Activated CD8-positive, alpha-beta memory T cell treated with anti-CD3 and anti-CD28 coated beads, Interleukin-2, amount 50 U/mL, for 4 hours (primary cell): ENCODE results near the gene EPB41L5.
"Not testable (repeated sequence)": the region's sequence is repeated elsewhere in the genome, so short reads cannot be mapped to it uniquely, and the experiment has no call there.

Source experiments
- DNase-seq: peaks from one replicate; pipeline ENCODE4 v3.0.0-alpha.2; 2020

EPB41L5 gene

DNA sequence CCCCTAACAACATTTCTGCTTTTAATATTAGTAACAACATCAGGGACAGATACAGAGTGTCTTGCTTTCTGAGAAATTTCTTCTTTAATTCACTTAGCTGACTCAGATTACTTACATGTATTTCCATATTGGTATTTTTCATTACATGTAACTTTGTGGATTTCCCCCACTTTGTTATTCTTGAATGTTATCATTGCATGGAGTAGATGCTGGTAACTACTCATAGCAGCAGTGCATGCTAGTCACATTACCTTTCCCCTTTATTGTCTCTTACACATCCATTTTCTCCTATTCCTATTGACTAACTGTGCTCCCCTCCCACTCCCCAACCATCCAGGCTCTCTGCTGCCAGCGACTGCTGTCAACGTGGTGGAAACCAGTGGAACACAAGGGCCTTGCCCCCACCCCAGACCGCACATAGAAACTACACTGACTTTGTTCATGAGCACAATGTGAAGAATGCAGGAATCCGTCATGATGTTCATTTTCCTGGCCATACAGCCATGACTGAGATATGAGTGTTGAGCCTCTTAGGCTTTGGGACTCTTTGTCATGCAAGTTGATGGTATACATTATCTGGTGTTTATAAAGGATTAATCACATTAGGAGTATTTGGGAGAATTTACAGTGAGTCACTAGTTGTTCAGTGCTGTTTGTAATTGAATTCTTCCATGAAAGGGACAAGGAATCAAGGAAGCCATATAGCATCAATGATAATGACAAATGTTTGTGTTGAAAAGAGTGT lies 91.0 kb downstream of the EPB41L5 start:
- no peak for DNase-seq

GRCh38 chr2:120104772-120105171 lies 91.9 kb downstream of the EPB41L5 start:
- DNase-seq: no peak

DNA sequence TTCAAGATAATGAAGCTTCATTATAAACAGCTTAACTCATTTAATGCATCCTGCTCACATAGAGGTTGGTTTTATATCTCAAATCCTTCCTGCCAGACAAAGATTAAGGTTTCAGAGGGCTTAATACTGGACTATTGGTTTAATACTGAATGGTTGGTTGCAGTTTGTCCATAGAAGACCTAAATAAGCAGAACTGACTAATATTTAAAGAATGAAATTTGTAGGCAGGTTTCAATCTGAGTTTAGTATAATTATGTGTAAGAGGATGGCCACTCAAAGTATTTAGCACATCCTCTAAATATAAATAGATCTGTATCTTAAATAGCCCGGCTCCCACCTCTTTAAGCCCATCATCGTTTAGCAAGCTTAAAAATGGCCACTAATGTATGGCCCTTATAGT lies 92.5 kb downstream of the EPB41L5 start:
- DNase-seq: no peak

- no peak for DNase-seq
These were observed 95.2 kb downstream of the EPB41L5 start for GRCh38 chr2:120108049-120108448.

- no peak for DNase-seq
These were observed 95.9 kb downstream of the EPB41L5 start for GRCh38 chr2:120108749-120109148.

GRCh38 chr2:120109186-120110061 lies 96.5 kb downstream of the EPB41L5 start:
- DNase-seq: no peak

DNA sequence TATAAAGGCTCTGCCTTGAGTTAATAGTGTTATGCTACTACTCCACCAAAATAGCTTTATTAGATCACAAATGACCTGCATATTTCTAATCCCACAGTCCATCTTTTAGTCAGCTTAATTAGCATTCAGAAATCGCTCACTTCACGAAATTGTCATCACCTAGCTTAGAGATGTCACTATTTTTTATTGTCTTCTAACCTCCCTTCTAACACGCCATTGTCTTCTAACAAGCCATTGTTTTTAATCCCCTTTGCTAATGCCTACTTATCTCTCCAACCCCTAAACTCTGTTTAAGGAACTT lies 97.1 kb downstream of the EPB41L5 start:
- DNase-seq: no peak

- DNase-seq: no peak
These were observed 97.6 kb downstream of the EPB41L5 start for GRCh38 chr2:120110507-120110906.

GRCh38 chr2:120111193-120111592 lies 98.3 kb downstream of the EPB41L5 start:
- no peak for DNase-seq

- no peak for DNase-seq
These were observed 105.1 kb downstream of the EPB41L5 start for GRCh38 chr2:120118018-120118417.

DNA sequence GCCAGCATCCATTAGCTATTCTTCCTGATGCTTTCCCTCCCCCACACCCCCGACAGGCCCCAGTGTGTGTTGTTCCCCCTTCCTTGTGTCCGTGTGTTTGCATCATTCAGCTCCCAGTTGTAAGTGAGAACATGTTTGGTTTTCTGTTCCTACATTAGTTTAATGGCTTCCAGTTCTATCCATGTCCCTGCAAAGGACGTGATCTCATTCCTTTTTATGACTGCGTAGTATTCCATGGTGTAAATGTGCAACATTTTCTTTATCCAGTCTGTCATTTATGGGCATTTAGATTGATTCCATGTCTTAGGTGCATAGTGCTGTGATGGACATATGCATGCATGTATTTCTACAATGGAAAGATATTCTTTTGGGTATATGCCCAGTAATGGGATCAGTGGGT lies 105.6 kb downstream of the EPB41L5 start:
- DNase-seq: no peak

DNA sequence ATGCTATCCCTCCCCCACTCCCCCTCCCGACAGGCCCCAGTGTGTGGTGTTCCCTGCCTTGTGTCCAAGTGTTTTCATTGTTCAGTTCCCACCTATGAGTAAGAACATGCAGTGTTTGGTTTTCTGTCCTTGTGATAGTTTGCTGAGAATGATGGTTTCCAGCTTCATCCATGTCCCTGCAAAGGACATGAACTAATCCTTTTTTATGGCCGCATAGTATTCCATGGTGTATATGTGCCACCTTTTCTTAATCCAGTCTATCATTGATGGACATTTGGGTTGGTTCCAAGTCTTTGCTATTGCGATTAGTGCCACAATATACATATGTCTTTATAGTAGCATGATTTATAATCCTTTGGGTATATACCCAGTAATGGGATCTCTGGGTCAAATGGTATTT lies 108.5 kb downstream of the EPB41L5 start:
- not testable (repeated sequence) for DNase-seq

DNA sequence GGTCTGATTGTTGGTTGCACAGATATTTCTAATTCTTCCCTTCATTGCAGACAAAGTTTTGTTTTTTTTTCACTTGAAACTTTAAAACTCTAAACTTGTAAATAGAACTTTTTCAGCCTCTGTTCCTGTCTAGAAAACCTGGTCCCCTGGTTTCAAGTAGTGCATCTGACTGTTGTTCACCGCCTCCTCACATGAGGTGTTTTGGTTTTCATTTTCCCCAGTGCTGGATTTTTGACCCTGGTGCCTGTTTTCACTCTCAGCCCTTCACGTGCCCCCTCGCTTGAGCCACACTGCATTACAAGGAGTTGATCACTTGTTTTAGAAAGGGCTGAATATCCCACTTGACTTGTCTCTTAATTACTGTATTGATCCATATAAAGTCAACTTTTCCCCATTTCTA lies 110.2 kb downstream of the EPB41L5 start:
- no peak for DNase-seq

DNA sequence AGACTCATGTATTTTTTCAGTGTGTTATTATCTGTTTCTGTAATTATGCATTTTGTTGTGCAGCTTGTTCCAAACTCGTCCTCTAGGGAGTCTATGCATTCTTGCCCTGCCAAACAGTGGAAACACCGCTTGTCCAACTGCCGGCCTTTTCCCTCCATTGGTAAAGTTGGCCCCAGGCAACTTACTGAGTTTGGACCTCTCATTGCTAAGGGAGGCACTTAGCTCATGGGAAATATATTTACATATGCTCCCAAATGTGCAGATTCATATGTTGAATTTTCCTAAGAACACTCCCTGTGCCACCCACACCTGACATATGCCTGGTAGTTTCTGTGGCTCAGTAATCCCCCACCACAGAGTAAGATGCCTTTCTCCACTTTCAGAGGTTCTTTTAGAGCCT lies 112.3 kb downstream of the EPB41L5 start:
- DNase-seq: no peak

DNA sequence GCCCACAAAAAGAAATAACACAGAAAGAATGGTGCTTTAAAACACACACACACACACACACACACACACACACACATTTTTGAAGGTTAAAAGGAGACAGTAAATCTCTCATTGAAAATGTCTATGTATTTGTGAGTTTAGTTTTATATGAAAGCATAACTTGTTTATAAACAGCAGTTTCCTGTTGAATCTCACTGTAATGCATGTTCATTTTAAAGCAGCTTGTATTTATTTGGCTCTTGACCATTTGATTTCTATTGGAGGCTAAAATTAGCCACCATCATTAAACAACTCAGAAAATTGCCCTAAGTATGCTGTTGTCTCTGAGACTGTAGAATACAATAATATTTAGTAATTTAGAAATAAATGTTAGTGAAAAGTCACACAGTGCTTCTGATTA lies 115.3 kb downstream of the EPB41L5 start:
- no peak for DNase-seq

DNA sequence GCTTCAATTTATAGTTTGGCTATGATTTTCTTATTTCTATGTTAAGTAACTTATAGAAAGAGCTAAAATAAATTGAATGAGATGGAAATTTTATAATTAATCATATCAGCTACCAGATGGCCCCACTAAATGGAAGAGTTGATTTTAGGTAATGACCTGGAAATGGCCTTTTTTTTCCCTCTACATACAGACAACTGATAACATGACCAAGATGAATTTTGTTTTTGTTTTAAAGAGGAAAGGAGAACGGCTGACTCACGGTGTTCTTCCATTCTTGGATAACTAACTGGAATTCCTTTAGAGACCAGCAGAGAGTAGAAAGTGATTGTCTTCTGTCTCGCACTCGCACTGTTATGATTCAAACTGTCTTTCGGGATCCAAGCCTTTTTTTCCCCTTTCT lies 119.3 kb downstream of the EPB41L5 start:
- DNase-seq: no peak

- DNase-seq: no peak
These were observed 119.8 kb downstream of the EPB41L5 start for GRCh38 chr2:120132691-120133090.

DNA sequence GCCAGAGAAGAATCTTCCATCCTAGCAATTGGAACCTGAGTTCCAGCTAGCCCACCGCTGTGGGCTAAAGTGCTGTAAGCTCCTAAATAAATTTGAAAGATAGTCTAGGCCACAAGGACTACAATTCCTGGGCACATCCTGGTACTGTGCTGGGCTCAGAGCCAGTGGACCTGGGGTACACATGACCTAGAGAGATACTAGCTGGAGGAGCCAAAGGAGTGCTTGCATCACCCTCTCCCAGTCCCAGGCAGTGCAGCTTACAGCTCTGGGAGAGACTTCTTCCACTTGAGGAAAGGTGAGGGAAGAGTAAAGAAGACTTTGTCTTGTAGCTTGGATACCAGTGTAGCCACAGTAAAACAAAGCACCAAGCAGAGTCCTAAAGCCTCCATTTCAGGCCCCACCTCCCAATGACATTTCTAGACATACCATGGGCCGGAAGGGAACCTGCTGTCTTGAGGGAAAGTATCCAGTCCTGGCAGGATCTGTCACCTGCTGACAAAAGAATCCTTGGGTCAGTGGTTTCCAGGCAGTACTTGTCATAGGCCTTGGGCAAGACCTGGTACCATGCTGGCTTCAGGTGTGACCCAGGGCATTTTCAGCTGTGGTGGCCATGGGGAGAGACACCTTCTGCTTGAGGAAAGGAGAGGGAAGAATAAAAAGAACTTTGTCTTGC lies 120.8 kb downstream of the EPB41L5 start:
- no peak for DNase-seq

GRCh38 chr2:120134263-120134662 lies 121.4 kb downstream of the EPB41L5 start:
- DNase-seq: no peak

- not testable (repeated sequence) for DNase-seq
These were observed 122.1 kb downstream of the EPB41L5 start for GRCh38 chr2:120135013-120135412.

DNA sequence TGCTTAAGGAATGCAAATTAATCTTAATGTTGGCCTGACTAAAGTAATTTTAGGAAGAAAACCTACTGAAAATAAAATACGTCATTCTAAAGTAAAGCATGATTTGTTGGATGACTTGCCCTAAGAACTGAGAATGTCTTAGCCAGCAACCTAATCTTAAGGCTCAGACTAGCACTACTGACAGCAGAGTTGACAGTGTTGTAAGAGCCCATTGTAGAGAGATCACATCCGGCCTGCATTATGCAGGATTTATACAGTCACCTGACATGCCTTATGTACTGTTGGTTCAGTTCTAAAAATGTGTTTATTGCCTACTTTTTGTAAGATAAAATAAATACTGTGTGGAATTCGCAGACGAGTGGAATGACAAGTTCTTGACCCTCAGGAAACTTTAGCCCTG lies 128.0 kb downstream of the EPB41L5 start:
- no peak for DNase-seq

DNA sequence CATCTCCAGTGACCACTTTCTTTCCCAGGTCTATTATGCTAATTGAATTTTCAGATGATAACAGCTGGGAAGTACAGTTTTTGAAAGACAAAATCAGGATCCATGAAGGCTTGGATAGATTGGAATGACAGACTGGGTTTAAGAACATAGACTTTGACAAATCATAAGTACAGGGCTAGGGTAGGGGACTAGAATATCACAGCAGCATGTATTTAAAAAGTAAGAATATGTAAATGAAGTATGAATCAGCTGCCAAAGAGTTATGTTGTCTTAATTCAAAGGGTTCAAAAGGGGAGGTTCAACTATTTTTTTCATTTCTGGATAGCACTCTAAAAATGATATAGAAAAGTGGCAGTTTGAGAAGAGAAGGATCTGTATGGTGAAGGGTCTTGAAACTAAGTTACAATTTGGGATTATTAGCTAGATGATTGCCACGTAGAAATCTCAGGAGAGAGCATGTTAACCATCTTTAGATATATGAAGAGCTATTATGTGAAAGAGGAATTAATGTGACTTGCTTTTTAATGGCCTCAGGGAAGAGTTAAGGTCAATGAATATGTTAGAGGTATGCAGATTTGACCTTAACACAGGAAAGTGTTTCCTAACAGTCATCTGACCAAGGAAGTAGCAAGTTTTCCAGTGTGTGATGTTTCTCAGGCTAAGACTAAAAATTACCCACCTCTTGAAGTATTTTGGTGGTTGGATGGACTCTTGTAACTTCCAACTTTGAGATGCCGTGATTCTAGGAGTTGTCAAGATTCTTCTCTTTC lies 128.6 kb downstream of the EPB41L5 start:
- no peak for DNase-seq
